Heart left ventricle (tissue), 16 donors: Measurements from ENCODE around the gene DDAH2. TPM values are rescaled to one million over a fixed set of nuclear protein-coding genes. Genes with fewer than 3 reads are reported as not detected.

Source experiments
- ATAC-seq, 4 donors: fragments of 200-7000 bp; cut with Tn5 transposase; one replicate each; pipeline ENCODE4 v1.9.1; 2020 to 2022; ENCODE audit warnings: moderate library complexity in 4 of 4, mild to moderate bottlenecking in 3 of 4, moderate number of reproducible peaks in 1 of 4
- DNase-seq, 5 donors: peaks; one replicate each; pipeline ENCODE4 v3.0.0-alpha.2; 2020
- H3K27ac ChIP-seq, 12 donors: fragments of 200-600 bp; sonication (generic) in 4 of 12; one replicate each; pipeline versions ENCODE4 v1.5.0 to v1.8.0; 2016 to 2022; ENCODE audit warnings: mild to moderate bottlenecking in 2 of 12
- H3K27me3 ChIP-seq, 9 donors: fragments of 200-600 bp; sonication (generic) in 2 of 9; one replicate each; pipeline versions ENCODE4 v1.5.1 to v1.8.0; 2016 to 2022; ENCODE audit warnings: mild to moderate bottlenecking in 3 of 9
- H3K36me3 ChIP-seq, 9 donors: fragments of 200-600 bp; sonication (generic) in 2 of 9; one replicate each; pipeline versions ENCODE4 v1.5.0 to v1.8.0; 2018 to 2022; ENCODE audit warnings: mild to moderate bottlenecking in 2 of 9
- H3K4me1 ChIP-seq, 12 donors: fragments of 200-600 bp; sonication (generic) in 4 of 12; one replicate each; pipeline versions ENCODE4 v1.5.0 to v1.8.0; 2016 to 2022; ENCODE audit warnings: mild to moderate bottlenecking in 3 of 12
- H3K4me3 ChIP-seq, 12 donors: fragments of 200-600 bp; sonication (generic) in 4 of 12; one replicate each; pipeline versions ENCODE4 v1.5.0 to v1.8.0; 2017 to 2022; ENCODE audit warnings: mild to moderate bottlenecking in 9 of 12, moderate library complexity in 4 of 12
- H3K9me3 ChIP-seq, 12 donors: fragments of 200-600 bp; sonication (generic) in 4 of 12; one replicate each; pipeline versions ENCODE4 v1.5.0 to v1.8.0; 2016 to 2022; ENCODE audit warnings: mild to moderate bottlenecking in 1 of 12
- CTCF ChIP-seq, 12 donors: fragments of 200-600 bp; sonication (generic) in 4 of 12; IDR thresholded peaks; one replicate each; pipeline versions ENCODE4 v1.5.0 to v1.8.0; 2018 to 2022; ENCODE audit warnings: antibody characterized with exemption in 12 of 12, mild to moderate bottlenecking in 5 of 12
- POLR2A ChIP-seq, 2 donors: fragments of 450-650 bp; IDR thresholded peaks; one replicate each; pipeline ENCODE4 v1.6.1; 2017; ENCODE audit warnings: antibody characterized with exemption in 2 of 2, mild to moderate bottlenecking in 2 of 2, moderate library complexity in 2 of 2
- WGBS, 4 donors: extraction: QIAGEN DNeasy Blood & Tissue Kit in 2 of 4; methylation state at CpG; one replicate each; pipeline versions ENCODE4 v1.1.5 to v1.1.7; 2013 to 2018; 5-methylcytosine and 5-hydroxymethylcytosine counted together
- intact Hi-C, 10 donors: fragments of 100-400 bp; cut with DNase I; formaldehyde crosslinking; loops; one replicate each; pipeline versions ENCODE4 v1.11.1 to v1.14.2; 2022
- polyA plus RNA-seq, 2 donors: library from polyadenylated mRNA; stranded (reverse); fragments of 200-250 nt; gene quantifications; one replicate each; pipeline ENCODE4 v1.2.3, GENCODE V29; 2013
- total RNA-seq, 9 donors: library from RNA; depleted of rRNA in 2 of 9; stranded (reverse); fragments of >200 nt in 2 of 9; fragmentation: NEBNext Ultra II Directional in 3 of 9; extraction: Animal tissue kit (Norgen Biotek cat#: 25700) in 3 of 9; gene quantifications; one replicate each; pipeline versions ENCODE4 v1.1.0 to v1.2.4, GENCODE V29; 2016 to 2023
- donor health status: ischemic (EF 13 %, LVEDD 7.1; RV severe dilation, severe dysfunction).
- donor health status: healthy with polysubstance abuse.
- donor health status: DM: no; HTN: yes; CAD: no.
- donor health status: DM: no; HTN: no; CAD: no.
- donor health status: ischemic (EF 25% LVEDD 6.9; RV normal size, moderate dysfunction).
- donor health status: ischemic (EF 25% LVEDD 5.7; RV mildly dilated, moderate dysfunction).
- donor health status: healthy.
- donor health status: DM: yes; HTN: yes; CAD: no.
- donor health status: ischemic (EF 35%, LVEDD 5.7; RV mildly dilated, moderate dysfunction).
- donor health status: nonischemic (EF 11% LVEDD 7.7; RV severe dilation, severe dysfunction).
- donor health status: DM: yes; HTN: yes; CAD: no.
- donor health status: PGD.
- donor health status: ischemic (EF 29% LVEDD 5.4; RV normal size, mild dysfunction).
- donor health status: nonischemic (EF 23%, LVEDD 6.1; RV moderate dilation, normal function).

Gene DDAH2
- total and polyA plus RNA-seq, 11 donors = 42.3 to 80.5 (median 56.8) TPM

DNA sequence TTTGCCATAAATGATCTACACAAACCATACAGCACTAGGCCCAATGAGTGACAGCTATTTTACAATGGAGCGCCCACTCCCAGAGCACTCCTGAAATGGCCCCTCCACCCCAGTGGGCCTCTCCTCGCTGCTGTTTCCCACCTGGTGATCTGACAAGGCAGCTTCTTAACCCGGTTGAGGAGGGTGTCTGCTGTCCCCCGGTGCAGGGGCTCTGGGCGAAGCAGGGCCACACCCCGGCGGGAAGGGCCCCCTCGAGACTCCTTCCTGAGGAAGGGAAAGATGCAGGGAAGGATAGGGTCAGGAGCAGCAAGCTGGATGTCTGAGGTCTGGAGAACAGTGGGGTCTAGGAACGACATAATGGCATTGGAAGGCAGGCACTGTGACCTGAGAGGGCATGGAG lies 36.2 kb downstream of the DDAH2 start:
- no peak overlapping the region for H3K4me3 ChIP-seq
- H3K36me3 ChIP-seq = peaks cover 0 to 100% (median 96%) of the 10 kb centered on the region in 9 donors
- H3K9me3 ChIP-seq = no peaks in the 10 kb centered on the region
- H3K4me1 ChIP-seq = peaks cover 0 to 8% (median 0%) of the 10 kb centered on the region in 12 donors
- H3K27ac ChIP-seq = no peak overlapping the region
- ATAC-seq (no peak), DNase-seq (no peak)
- intact Hi-C loops = no loop called here
- no peak for TF ChIP-seq CTCF (IDR thresholded peaks at IDR 0.05)
- TF ChIP-seq POLR2A (IDR thresholded peaks at IDR 0.05) = no peak
- H3K27me3 ChIP-seq = no peaks in the 10 kb centered on the region
- WGBS, 4 donors = 80 to 90% (median 86%) methylated on average over 9 of the region's 9 CpGs

DNA sequence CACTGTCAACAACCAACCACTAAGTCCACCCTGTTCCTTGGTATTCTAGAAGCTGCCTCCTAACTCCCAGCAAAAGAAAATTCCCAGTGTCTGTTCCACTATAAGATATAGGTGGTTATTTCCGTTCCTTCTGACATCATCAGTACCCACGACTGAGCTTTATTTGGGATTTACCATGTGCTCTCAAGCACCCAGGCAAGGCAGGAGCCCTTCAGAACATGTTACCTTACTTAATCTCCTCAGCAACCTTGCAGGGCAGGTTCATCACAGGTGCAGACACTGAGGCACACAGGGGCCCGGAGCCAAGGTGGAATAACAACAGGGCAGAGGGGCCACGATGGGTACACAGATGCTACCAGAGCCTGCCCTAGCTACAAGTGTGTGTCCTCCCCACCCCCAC lies 36.7 kb downstream of the DDAH2 start:
- H3K36me3 ChIP-seq = peaks cover 0 to 100% (median 99%) of the 10 kb centered on the region in 9 donors
- H3K27ac ChIP-seq = no peak overlapping the region
- H3K4me1 ChIP-seq = peaks cover 0 to 5% (median 0%) of the 10 kb centered on the region in 12 donors
- no peak for TF ChIP-seq CTCF (IDR thresholded peaks at IDR 0.05)
- no peak for TF ChIP-seq POLR2A (IDR thresholded peaks at IDR 0.05)
- H3K9me3 ChIP-seq = no peaks in the 10 kb centered on the region
- DNase-seq (peak in 1 of 5 donors; percentile 12), ATAC-seq (no peak)
- intact Hi-C loops = no loop called here
- H3K27me3 ChIP-seq = no peaks in the 10 kb centered on the region
- no peak overlapping the region for H3K4me3 ChIP-seq
- 77 to 82% (median 79%) methylated on average over 4 of the region's 4 CpGs for WGBS, 4 donors

- Histone ChIP-seq H3K36me3 (peaks cover 0 to 100% (median 100%) of the 10 kb centered on the region in 9 donors), H3K4me1 (peaks cover 0 to 5% (median 0%) of the 10 kb centered on the region in 12 donors), H3K27me3 (no peaks in the 10 kb centered on the region), H3K27ac (no peak overlapping the region), H3K4me3 (no peak overlapping the region), H3K9me3 (no peaks in the 10 kb centered on the region)
- WGBS, 4 donors = 92 to 96% (median 95%) methylated on average over 6 to 12 of the region's 12 CpGs
- no peak for ATAC-seq
- TF ChIP-seq CTCF (IDR thresholded peaks at IDR 0.05) = no peak
- TF ChIP-seq POLR2A (IDR thresholded peaks at IDR 0.05) = no peak
- DNase-seq = peak in 1 of 5 donors; percentile 30
- intact Hi-C loops = no loop called here
Measured at GRCh38 chr6:31691564-31692108, 37.5 kb downstream of the DDAH2 start.

DNA sequence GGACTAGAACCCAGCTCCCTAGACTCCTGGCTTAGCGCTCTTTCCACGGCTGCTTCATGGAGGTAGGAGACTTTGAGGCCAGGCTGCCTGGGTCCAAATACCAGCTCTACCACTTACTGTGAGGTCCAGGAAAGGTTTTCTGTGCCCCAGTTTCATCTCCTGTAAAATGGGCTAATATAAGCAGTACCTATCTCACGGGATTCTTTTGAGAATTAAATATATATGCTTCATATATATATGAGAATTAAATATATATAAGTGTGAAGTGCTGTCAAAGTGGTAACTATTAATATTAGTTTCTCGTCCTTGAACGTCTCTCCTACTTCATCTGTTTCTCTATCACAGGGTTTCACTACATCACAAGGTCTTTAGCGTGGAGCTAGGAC lies 38.0 kb downstream of the DDAH2 start:
- no peaks in the 10 kb centered on the region for H3K9me3 ChIP-seq
- H3K27me3 ChIP-seq = no peaks in the 10 kb centered on the region
- peaks cover 0 to 100% (median 100%) of the 10 kb centered on the region in 9 donors for H3K36me3 ChIP-seq
- TF ChIP-seq CTCF (IDR thresholded peaks at IDR 0.05) (no peak), POLR2A (IDR thresholded peaks at IDR 0.05) (no peak)
- H3K27ac ChIP-seq = no peak overlapping the region
- no peak overlapping the region for H3K4me3 ChIP-seq
- no peak for ATAC-seq
- no peak for DNase-seq
- WGBS, 4 donors = 89 to 94% (median 90%) methylated on average over 6 of the region's 6 CpGs
- intact Hi-C loops = no loop called here
- peaks cover 0 to 5% (median 0%) of the 10 kb centered on the region in 12 donors for H3K4me1 ChIP-seq
